Large intestine (tissue), 3 donors: ENCODE results near the gene MSGN1. TPM values are rescaled to one million over a fixed set of nuclear protein-coding genes. Genes with fewer than 3 reads are reported as not detected.
A peak's percentile ranks its signal among the peaks of the same experiment; 100 is the strongest.

Experiments
- DNase-seq, 2 donors: peaks; one replicate each; pipeline versions ENCODE4 v3.0.0 to v3.0.0-alpha.2; 2013
- H3K27ac ChIP-seq: one replicate; pipeline ENCODE4 v1.5.1; 2013; ENCODE audit warnings: low read length
- H3K27me3 ChIP-seq: 2 replicates; pipeline ENCODE4 v1.6.1; 2013; ENCODE audit warnings: low read length; ENCODE audit not compliant: control insufficient read depth, insufficient read depth
- H3K36me3 ChIP-seq: 2 replicates; pipeline ENCODE4 v1.6.1; 2013; ENCODE audit warnings: low read length; ENCODE audit not compliant: control insufficient read depth, insufficient read depth
- H3K4me1 ChIP-seq: one replicate; pipeline ENCODE4 v1.6.1; 2013; ENCODE audit warnings: low read length; ENCODE audit not compliant: control insufficient read depth, insufficient read depth
- H3K4me3 ChIP-seq: one replicate; pipeline ENCODE4 v1.5.1; 2013; ENCODE audit warnings: low read length
- H3K9me3 ChIP-seq: one replicate; pipeline ENCODE4 v1.6.1; 2013; ENCODE audit warnings: mild to moderate bottlenecking, low read depth, low read length, moderate library complexity; ENCODE audit not compliant: control insufficient read depth
- WGBS: methylation state at CpG from one replicate; pipeline ENCODE4 v1.1.5; 2013; ENCODE audit warnings: low lambda C conversion rate; ENCODE audit not compliant: insufficient coverage; 5-methylcytosine and 5-hydroxymethylcytosine counted together
- polyA plus RNA-seq: library from polyadenylated mRNA; unstranded; fragments of 120-200 nt; gene quantifications from one replicate; pipeline ENCODE4 v1.2.1, GENCODE V29; 2013

The MSGN1 gene
- polyA plus RNA-seq, 1 donor: not detected

DNA sequence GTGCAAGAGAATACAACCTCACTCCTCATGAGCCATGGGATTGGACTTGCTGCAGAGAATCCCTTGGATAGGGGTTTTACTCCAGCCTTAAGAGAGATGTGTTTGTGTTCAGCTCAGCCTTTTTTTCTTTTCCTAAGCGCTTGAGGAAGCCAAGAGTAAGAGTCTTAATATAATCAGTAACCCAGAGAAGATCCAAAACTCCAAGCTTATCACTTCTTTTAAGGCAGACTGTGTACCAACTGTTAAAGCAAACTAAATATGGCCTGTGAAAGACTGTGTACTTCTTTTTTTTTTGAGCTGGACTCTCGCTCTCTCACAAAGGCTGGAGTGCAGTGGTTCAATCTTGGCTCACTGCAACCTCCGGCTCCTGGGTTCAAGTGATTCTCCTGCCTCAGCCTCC is 30.4 kb downstream of the MSGN1 start:
- no peak overlapping the region for H3K4me3 ChIP-seq
- no peaks in the 10 kb centered on the region for H3K36me3 ChIP-seq
- WGBS: no CpG with 5 or more reads among the region's 3 CpGs
- no peaks in the 10 kb centered on the region for H3K4me1 ChIP-seq
- H3K9me3 ChIP-seq: no peaks in the 10 kb centered on the region
- no peaks in the 10 kb centered on the region for H3K27me3 ChIP-seq
- no peak for DNase-seq
- H3K27ac ChIP-seq: no peak overlapping the region

DNA sequence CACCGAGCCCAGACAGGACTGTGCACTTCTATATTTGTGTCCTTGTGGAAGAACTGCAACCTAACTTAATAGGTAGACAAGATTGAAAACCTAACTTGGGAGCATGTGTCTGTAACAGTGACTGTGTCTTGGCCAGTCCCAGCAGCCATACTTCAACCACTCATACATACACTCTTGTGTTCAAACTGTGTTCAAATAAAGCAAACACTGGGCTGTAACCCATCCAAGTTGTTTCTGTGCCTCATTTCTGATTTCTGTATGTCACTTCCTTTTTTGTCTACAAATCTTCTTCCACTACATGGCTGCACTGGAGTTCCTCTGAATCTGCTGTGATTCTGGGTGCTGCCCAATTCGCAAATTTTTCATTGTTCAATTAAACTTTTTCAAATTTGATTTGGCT is 31.0 kb downstream of the MSGN1 start:
- 100% methylated on average over 1 of the region's 2 CpGs for WGBS
- Histone ChIP-seq H3K4me1 (no peaks in the 10 kb centered on the region), H3K27me3 (no peaks in the 10 kb centered on the region), H3K27ac (no peak overlapping the region), H3K36me3 (no peaks in the 10 kb centered on the region), H3K9me3 (no peaks in the 10 kb centered on the region), H3K4me3 (no peak overlapping the region)
- DNase-seq: no peak

DNA sequence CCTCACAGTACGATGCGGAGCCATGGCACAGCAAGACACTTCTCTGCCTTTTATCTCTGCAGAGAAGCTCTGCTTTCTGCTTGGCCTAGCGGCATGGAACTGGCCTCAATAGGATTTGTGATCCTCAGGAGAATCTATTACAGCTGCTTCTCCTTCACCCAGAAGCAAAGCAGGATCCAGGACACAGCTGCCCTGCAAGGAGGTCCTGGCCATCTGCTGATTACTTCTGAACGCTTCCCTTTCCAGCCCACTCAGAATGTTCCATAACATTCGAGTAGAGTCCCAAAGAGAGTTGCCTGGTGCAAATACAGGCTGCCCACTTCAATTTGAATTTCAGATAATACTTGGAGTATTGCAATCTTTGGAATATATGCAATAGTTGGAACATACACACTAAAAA is 33.0 kb downstream of the MSGN1 start:
- Histone ChIP-seq H3K9me3 (no peaks in the 10 kb centered on the region), H3K36me3 (no peaks in the 10 kb centered on the region), H3K27ac (no peak overlapping the region), H3K4me3 (no peak overlapping the region), H3K4me1 (no peaks in the 10 kb centered on the region), H3K27me3 (no peaks in the 10 kb centered on the region)
- no peak for DNase-seq
- no CpG with 5 or more reads among the region's 5 CpGs for WGBS

DNA sequence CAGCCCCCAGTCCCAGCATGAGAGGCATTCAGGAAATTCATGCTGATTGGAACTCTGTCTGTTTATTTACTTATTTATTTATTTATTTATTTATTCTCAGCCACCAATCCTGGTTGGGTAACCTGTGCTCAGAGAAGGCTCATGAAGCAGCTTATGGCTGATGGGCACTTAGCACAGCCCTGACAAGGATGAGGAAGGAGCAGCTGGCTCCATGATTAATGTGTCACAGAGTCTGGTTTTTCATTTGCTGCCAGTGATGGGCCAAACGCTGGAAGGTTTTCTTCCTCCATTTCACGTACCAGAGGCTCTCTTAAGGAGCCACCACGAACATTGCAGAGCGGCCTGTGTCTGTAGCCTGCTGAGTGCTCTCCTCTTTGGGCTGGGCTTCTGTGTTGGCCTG is 33.9 kb downstream of the MSGN1 start:
- no peak for DNase-seq
- H3K9me3 ChIP-seq: no peaks in the 10 kb centered on the region

DNA sequence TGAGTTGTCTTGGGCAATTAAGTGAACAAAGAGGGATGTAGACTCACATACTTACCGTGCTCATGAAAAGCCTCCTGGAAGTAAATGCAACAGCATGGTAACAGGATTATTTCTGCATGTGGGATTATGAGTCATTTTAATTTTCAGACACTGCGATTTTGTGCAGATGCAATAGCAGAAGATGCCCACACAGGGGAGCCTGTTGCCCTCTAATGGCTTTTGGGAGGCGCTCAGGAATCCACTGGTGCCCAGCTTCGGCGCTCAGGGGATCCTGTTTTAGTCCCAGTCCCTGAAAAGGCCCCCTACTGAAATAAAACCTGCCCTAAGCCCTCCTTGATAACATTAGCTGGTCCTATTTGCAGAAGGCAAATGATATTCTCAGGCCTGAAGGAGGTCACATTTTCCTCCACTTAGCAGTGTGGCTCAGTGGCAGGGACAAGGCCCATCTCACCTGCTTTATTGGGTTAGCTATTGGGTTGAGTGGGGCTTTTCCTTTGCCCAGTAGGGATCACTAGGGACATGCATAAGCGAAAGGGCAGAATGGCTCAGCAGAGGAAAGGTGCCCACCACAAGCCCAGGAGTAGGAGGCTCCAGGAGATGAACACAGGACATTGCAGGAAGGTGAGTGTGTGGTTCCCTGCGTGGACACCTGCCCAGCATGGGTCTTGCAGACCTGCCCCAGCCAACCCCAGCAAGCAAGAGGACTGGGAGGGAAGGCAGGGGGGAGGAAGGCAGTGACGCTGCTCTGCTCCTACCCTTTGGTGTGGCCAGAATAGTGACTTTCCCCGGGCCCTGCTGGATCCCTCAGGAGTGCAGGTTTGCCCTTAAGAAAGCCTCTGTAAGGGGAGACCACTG is 35.7 kb downstream of the MSGN1 start:
- peak; percentile 13 to 19 for DNase-seq
- WGBS: no CpG with 5 or more reads among the region's 9 CpGs
- peaks cover 1% of the 10 kb centered on the region for H3K27me3 ChIP-seq

More for the DNA sequence above, 33.9 kb downstream of the MSGN1 start:
- Histone ChIP-seq H3K4me3 (no peak overlapping the region), H3K27me3 (no peaks in the 10 kb centered on the region), H3K4me1 (no peaks in the 10 kb centered on the region), H3K27ac (no peak overlapping the region), H3K36me3 (no peaks in the 10 kb centered on the region)
- no CpG with 5 or more reads among the region's 4 CpGs for WGBS

DNA sequence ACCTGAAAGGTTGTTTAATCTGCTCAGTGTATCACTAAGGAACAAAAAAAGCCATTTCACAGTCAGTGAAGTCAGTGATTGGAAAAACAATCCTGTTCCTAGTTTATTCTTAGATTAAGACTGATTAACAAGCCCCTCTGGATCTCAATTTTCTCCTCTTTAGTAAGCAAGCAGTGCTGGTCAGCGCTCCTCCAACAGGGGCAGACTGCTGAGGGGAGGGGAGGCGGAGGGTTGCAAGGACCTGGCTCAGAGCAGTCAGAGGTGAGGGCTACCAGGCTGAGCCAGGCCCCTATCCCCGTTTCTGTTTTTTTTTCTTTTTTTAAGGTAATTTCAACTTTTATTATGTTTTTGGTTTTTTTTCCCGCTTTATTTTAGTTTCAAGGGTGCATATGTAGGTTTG is 37.5 kb downstream of the MSGN1 start:
- Histone ChIP-seq H3K27ac (no peak overlapping the region), H3K4me1 (no peaks in the 10 kb centered on the region), H3K4me3 (no peak overlapping the region), H3K9me3 (no peaks in the 10 kb centered on the region), H3K27me3 (peaks cover 8% of the 10 kb centered on the region), H3K36me3 (no peaks in the 10 kb centered on the region)
- DNase-seq: no peak
- 78% methylated on average over 1 of the region's 4 CpGs for WGBS

More for the DNA sequence above, 35.7 kb downstream of the MSGN1 start:
- Histone ChIP-seq H3K27ac (no peak overlapping the region), H3K36me3 (no peaks in the 10 kb centered on the region), H3K4me1 (no peaks in the 10 kb centered on the region), H3K9me3 (no peaks in the 10 kb centered on the region), H3K4me3 (no peak overlapping the region)

DNA sequence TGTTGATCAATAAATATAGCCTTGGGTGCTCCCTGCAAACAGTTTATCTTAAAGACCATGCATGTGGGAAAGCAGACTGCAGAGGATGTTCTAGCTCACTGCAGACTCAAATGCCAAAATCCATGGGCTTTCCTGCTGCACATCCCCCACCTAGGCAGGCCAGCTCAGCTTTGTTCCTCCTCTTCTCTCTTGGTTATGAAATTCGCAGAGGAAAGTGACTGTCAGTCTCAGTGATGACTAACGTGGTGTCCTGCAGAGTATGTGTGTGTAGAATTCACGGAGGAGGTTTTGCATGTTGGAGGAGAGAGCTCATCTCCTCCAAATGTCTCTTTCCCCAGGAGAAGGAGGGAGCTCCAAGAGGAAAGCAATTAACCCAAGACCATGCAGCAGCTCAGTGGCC is 40.8 kb downstream of the MSGN1 start:
- no peaks in the 10 kb centered on the region for H3K4me1 ChIP-seq
- H3K9me3 ChIP-seq: no peaks in the 10 kb centered on the region
- H3K27me3 ChIP-seq: peaks cover 10% of the 10 kb centered on the region
- DNase-seq: no peak
- no peaks in the 10 kb centered on the region for H3K36me3 ChIP-seq
- no CpG with 5 or more reads among the region's 3 CpGs for WGBS
- H3K4me3 ChIP-seq: no peak overlapping the region
- H3K27ac ChIP-seq: no peak overlapping the region

DNA sequence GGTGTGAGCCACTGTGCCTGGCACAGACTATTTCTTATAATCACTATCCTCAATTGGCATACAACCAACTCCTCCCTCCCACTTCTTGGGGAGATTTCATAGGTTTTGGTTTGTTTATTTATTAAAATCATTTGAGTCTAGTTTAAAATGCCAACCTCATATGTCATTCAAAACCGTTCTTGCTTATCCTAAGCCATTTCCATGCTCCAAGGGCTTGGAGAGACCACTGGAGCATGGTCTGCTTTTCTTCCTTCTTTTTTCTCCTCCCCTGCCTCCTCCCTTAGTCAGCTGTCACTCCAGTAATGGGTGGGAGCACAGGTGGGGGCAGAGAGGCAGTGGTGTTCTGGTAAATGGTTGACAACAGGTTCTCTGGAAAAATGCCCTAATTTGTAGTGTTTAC is 41.8 kb downstream of the MSGN1 start:
- H3K4me3 ChIP-seq: no peak overlapping the region
- H3K27me3 ChIP-seq: peaks cover 10% of the 10 kb centered on the region
- no peaks in the 10 kb centered on the region for H3K4me1 ChIP-seq
- DNase-seq: no peak
- no peaks in the 10 kb centered on the region for H3K36me3 ChIP-seq
- H3K9me3 ChIP-seq: no peaks in the 10 kb centered on the region
- H3K27ac ChIP-seq: no peak overlapping the region
- WGBS: no CpG with 5 or more reads among the region's 1 CpG

DNA sequence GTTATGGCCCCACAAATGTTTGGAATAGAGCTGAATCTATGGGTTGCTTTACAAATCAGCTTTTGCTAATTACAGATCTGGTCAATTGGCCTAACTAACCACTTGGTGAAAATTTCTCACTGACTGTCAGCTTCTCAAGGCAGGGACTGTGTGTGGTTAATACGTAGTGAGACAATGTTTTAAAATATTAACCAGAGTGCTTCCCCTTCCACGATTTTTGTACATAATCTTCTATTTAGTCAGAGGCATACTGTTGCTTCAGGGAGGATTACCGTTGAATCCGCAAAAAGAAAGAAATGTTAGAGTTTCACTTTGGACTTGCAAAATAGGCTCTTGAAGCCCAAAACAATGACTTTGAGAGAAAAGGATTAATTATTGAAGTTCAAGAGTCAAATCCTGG is 47.3 kb downstream of the MSGN1 start:
- DNase-seq: no peak
- no peak overlapping the region for H3K4me3 ChIP-seq
- WGBS: no CpG with 5 or more reads among the region's 4 CpGs
- H3K9me3 ChIP-seq: no peaks in the 10 kb centered on the region
- H3K4me1 ChIP-seq: no peaks in the 10 kb centered on the region
- no peak overlapping the region for H3K27ac ChIP-seq
- peaks cover 2% of the 10 kb centered on the region for H3K27me3 ChIP-seq
- H3K36me3 ChIP-seq: no peaks in the 10 kb centered on the region

DNA sequence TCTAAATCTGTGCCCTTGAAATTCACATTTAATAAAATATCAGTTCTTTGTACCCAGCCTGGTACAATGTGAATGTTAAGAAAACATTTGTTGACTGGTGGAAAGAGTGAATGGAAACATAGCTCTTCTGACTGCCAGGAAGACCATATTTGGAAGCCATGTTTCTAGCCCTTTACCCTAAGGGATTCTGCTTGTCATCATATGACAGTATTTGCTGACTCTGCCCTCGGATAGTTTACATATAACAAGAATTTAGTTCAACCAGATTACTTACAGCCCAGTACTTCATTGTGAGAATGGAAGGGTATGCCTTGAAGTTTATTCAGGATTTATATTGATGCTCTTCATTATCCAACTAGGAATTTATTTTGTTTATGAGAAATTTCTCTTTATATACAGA is 48.4 kb downstream of the MSGN1 start:
- H3K27me3 ChIP-seq: no peaks in the 10 kb centered on the region
- H3K9me3 ChIP-seq: no peaks in the 10 kb centered on the region
- no peaks in the 10 kb centered on the region for H3K4me1 ChIP-seq
- DNase-seq: no peak
- WGBS: no CpG with 5 or more reads among the region's 1 CpG
- H3K36me3 ChIP-seq: no peaks in the 10 kb centered on the region
- no peak overlapping the region for H3K27ac ChIP-seq
- H3K4me3 ChIP-seq: no peak overlapping the region

DNA sequence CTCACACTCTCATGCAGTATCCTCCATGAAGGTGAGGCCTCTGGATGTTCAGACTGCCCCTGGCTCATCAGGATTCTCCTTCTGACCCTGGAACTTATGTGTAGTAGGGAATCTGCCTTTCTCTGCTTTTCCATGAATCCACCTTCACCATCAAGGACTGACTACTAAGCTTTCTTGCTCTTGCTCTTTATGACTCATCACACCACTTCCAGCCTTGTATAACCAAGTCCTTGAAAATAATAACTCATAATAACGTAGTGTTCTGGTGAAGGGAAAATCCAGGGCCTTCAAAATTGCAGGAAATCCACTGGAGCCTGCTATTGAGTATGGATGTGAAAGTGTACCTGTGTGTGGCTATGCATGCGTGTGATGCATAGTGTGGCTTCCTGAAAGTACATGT is 50.9 kb downstream of the MSGN1 start:
- Histone ChIP-seq H3K9me3 (no peaks in the 10 kb centered on the region), H3K27ac (no peak overlapping the region), H3K4me1 (no peaks in the 10 kb centered on the region), H3K27me3 (peaks cover 4% of the 10 kb centered on the region), H3K36me3 (no peaks in the 10 kb centered on the region), H3K4me3 (no peak overlapping the region)
- no CpG with 5 or more reads among the region's 2 CpGs for WGBS
- no peak for DNase-seq
